Measurements from ENCODE around the gene CNTN4. TPM values are rescaled to one million over a fixed set of nuclear protein-coding genes. Genes with fewer than 3 reads are reported as not detected.
"Not testable (repeated sequence)": the region's sequence is repeated elsewhere in the genome, so short reads cannot be mapped to it uniquely, and the experiment has no call there.

Gene CNTN4
- total RNA-seq, 1 donor from 2014 or later = 0.52 TPM

DNA sequence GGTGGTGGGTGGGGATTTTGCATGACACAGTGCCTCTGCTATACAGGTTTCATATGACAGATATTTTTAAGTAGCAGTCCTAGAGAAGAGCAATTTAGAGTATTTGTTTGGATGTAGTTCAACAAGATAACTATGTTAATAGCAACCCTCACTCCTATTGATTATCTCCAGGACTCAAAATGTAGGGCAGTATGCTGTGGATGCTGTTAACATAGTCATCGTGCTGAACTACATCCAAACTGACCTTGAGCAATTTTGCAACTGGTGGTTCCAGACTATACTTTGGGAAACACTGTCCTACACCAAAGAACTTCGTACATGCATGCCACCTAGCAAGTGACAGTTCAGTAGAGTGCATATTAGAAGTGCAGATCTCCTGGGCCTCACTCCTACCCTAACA, 893.9 kb downstream of the CNTN4 start:
- no peaks in the 10 kb centered on the region for H3K36me3 Mint-ChIP-seq (ENCODE audit: low read depth)
- DNase-seq (ENCODE audit: low spot score) = no peak
- H3K4me3 Mint-ChIP-seq (ENCODE audit: unreplicated experiment) = no peak overlapping the region
- TF ChIP-seq, protein P1, sequence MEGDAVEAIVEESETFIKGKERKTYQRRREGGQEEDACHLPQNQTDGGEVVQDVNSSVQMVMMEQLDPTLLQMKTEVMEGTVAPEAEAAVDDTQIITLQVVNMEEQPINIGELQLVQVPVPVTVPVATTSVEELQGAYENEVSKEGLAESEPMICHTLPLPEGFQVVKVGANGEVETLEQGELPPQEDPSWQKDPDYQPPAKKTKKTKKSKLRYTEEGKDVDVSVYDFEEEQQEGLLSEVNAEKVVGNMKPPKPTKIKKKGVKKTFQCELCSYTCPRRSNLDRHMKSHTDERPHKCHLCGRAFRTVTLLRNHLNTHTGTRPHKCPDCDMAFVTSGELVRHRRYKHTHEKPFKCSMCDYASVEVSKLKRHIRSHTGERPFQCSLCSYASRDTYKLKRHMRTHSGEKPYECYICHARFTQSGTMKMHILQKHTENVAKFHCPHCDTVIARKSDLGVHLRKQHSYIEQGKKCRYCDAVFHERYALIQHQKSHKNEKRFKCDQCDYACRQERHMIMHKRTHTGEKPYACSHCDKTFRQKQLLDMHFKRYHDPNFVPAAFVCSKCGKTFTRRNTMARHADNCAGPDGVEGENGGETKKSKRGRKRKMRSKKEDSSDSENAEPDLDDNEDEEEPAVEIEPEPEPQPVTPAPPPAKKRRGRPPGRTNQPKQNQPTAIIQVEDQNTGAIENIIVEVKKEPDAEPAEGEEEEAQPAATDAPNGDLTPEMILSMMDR (IDR thresholded peaks at IDR 0.05) = no peak
- no peak overlapping the region for H3K27ac Mint-ChIP-seq (ENCODE audit: unreplicated experiment)
- H3K9me3 Mint-ChIP-seq (ENCODE audit: low read depth) = no peaks in the 10 kb centered on the region
- H3K4me1 Mint-ChIP-seq (ENCODE audit: low read depth) = no peaks in the 10 kb centered on the region
- peaks cover 10% of the 10 kb centered on the region for H3K27me3 Mint-ChIP-seq (ENCODE audit: low read depth)

DNA sequence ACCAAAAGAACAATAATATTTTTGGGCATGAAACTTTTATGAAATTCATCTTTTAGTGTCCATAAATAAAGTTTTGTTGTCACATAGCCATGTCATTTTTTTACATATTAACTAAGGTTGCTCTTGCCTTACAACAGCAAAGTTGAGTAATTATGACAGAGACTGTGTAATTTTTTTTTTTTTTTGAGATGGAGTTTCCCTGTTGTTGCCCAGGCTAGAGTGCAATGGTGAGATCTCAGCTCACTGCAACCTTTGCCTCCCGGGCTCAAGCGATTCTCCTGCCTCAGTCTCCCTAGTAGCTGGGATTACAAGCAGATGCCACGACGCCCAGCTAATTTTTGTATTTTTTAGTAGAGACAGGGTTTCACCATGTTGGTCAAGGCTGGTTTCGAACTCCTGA, 894.5 kb downstream of the CNTN4 start:
- H3K4me3 Mint-ChIP-seq (ENCODE audit: unreplicated experiment); H3K36me3 Mint-ChIP-seq (ENCODE audit: low read depth); DNase-seq (ENCODE audit: low spot score); H3K27me3 Mint-ChIP-seq (ENCODE audit: low read depth); H3K9me3 Mint-ChIP-seq (ENCODE audit: low read depth); H3K27ac Mint-ChIP-seq (ENCODE audit: unreplicated experiment); H3K4me1 Mint-ChIP-seq (ENCODE audit: low read depth): not testable (repeated sequence)

DNA sequence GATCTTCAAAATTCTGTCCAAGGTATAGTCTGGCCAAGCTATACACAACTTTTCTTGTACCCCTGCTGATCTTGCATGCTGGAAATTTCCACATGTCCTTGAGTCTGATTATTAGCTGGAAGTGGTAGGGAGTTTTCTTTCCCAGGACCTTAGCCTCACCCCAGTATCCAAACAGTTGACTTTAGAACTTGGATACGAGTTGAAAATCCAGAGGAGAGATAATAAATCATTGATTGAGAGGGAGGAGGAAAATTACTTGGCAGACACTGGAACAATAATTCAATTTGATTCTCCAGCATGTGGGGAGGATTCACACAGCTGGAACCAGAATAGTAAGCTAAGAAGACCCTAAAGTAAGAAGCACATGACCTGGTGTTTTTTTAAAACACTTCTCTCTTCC, 895.1 kb downstream of the CNTN4 start:
- Mint-ChIP-seq H3K27me3 (ENCODE audit: low read depth) (peaks cover 10% of the 10 kb centered on the region), H3K36me3 (ENCODE audit: low read depth) (no peaks in the 10 kb centered on the region), H3K27ac (ENCODE audit: unreplicated experiment) (no peak overlapping the region), H3K4me1 (ENCODE audit: low read depth) (no peaks in the 10 kb centered on the region), H3K9me3 (ENCODE audit: low read depth) (no peaks in the 10 kb centered on the region), H3K4me3 (ENCODE audit: unreplicated experiment) (no peak overlapping the region)
- TF ChIP-seq, protein P1 (IDR thresholded peaks at IDR 0.05) = no peak
- no peak for DNase-seq (ENCODE audit: low spot score)

DNA sequence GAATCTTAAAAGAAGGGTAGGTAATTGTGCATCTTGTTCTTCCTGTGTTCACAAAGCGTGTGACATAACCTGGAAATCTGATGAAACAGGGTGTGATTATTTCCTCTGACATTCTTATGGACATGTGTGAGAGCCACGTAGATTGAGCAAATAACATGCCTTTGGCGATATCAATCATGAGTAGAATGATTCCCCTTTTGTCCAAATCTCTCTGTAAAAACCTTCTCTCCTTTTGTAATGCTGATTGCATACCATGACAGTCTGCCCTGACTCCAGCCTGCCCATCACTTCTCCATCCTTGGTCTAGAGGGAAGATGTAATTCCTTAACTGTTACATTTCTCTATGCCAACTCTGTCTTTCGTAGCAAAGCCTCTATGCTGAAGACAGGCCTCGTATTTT, 896.5 kb downstream of the CNTN4 start:
- H3K4me3 Mint-ChIP-seq (ENCODE audit: unreplicated experiment) = no peak overlapping the region
- H3K9me3 Mint-ChIP-seq (ENCODE audit: low read depth) = no peaks in the 10 kb centered on the region
- no peaks in the 10 kb centered on the region for H3K36me3 Mint-ChIP-seq (ENCODE audit: low read depth)
- H3K4me1 Mint-ChIP-seq (ENCODE audit: low read depth) = no peaks in the 10 kb centered on the region
- H3K27ac Mint-ChIP-seq (ENCODE audit: unreplicated experiment) = no peak overlapping the region
- H3K27me3 Mint-ChIP-seq (ENCODE audit: low read depth) = peaks cover 10% of the 10 kb centered on the region
- TF ChIP-seq, protein P1 (IDR thresholded peaks at IDR 0.05) = no peak
- DNase-seq (ENCODE audit: low spot score) = no peak

DNA sequence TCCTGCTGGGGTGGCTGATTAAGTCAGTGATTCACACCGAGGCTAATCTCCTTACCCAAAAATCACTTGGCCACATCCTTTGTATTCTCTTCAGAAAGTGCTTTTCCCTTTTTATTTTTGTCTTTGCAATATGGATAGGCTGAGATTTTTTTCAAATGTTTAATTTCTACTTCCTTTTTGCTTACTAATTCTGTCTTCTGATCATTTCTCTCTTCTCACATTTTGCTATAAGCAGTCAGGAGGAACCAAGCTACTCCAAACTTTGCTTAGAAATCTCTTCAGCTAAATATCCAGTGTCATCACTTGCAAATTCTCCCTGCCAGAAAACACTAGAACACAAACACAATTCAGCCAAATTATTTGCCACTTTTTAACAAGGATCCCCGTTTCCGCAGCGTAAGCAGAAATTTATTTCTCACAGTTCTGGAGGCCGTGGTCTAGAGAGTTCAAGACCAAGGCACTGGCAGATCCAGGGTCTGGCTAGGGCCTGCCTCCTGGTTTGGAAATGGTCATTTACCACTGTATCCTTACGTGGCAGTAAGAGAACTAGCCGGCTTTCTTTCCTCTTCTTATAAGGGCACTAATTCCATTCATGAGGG, 906.6 kb downstream of the CNTN4 start:
- Mint-ChIP-seq H3K4me1 (ENCODE audit: low read depth) (no peaks in the 10 kb centered on the region), H3K36me3 (ENCODE audit: low read depth) (no peaks in the 10 kb centered on the region), H3K4me3 (ENCODE audit: unreplicated experiment) (no peak overlapping the region), H3K27me3 (ENCODE audit: low read depth) (peaks cover 2% of the 10 kb centered on the region), H3K9me3 (ENCODE audit: low read depth) (no peaks in the 10 kb centered on the region), H3K27ac (ENCODE audit: unreplicated experiment) (no peak overlapping the region)
- no peak for DNase-seq (ENCODE audit: low spot score)
- TF ChIP-seq, protein P1 (IDR thresholded peaks at IDR 0.05) = no peak

DNA sequence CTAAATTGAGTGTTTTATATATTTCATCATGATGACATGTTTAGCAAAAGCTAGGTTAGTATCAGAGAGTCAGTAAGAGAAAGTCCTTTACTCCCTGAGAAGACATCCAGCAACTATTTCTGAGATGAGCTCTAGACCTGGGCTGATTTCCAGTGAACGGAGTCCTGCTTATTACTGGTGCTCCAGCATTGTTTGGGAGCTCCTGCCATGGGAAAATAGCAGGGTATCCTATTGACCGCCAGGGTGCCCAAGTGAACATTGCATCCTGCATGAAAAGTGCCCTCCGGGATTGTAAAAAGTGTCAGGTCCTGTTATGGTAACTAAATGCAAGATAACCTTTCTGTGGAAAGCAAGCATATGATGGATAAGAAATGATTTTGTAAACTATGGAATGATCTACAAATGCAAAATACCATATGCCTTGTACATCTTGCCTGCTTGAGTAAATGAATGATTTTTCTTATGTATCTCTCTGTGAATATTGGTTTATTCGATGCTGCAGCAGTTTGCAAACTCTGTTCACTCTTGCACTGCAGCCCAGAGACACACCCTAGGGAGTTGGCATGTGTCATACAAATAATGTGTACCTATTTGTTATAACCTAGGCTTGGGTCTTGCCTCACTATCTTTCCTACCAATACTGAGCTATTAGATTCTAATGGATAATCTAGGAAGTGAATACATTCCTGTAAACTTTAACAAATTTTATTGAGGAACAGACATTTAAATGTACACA, 914.8 kb downstream of the CNTN4 start:
- DNase-seq (ENCODE audit: low spot score) = no peak
- H3K27me3 Mint-ChIP-seq (ENCODE audit: low read depth) = peaks cover 16% of the 10 kb centered on the region
- TF ChIP-seq, protein P1 (IDR thresholded peaks at IDR 0.05) = no peak
- H3K9me3 Mint-ChIP-seq (ENCODE audit: low read depth) = no peaks in the 10 kb centered on the region
- no peak overlapping the region for H3K27ac Mint-ChIP-seq (ENCODE audit: unreplicated experiment)
- H3K4me1 Mint-ChIP-seq (ENCODE audit: low read depth) = no peaks in the 10 kb centered on the region
- H3K36me3 Mint-ChIP-seq (ENCODE audit: low read depth) = no peaks in the 10 kb centered on the region
- H3K4me3 Mint-ChIP-seq (ENCODE audit: unreplicated experiment) = no peak overlapping the region

Measured in chondrocyte (in vitro differentiated cells).